K562 (cell line): ENCODE data around the gene BPTF. TPM values are rescaled to one million over a fixed set of nuclear protein-coding genes. Genes with fewer than 3 reads are reported as not detected.

Source experiments
- CUX1 ChIP-seq: fragments of 200-800 bp; sonication (Bioruptor generic); IDR thresholded peaks from 2 replicates; pipeline ENCODE4 v1.6.1; 2016; ENCODE audit warnings: missing genetic modification characterization, missing compliant biosample characterization
- E2F6 ChIP-seq, 2 experiments: IDR thresholded peaks; 2 replicates each; pipeline ENCODE4 v1.6.1; 2011; ENCODE audit warnings: borderline replicate concordance in 1 of 2, control low read depth in 1 of 2, low read depth in 1 of 2, low read length in 1 of 2, mild to moderate bottlenecking in 1 of 2, mixed read lengths in 1 of 2, moderate library complexity in 1 of 2; ENCODE audit not compliant: insufficient read depth in 1 of 2, insufficient read length in 1 of 2, poor library complexity in 1 of 2, severe bottlenecking in 1 of 2; ENCODE audit errors: extremely low read depth in 1 of 2
- HBP1 ChIP-seq: fragments of 450-650 bp; formaldehyde crosslinking; IDR thresholded peaks from 2 replicates; pipeline ENCODE4 v1.4.0; 2022; ENCODE audit warnings: missing genetic modification characterization
- ID3 ChIP-seq, 2 experiments: fragments of 250-450 bp in 1 of 2; fragments of 450-650 bp in 1 of 2; sonication (Bioruptor Pico) in 1 of 2; IDR thresholded peaks; 2 replicates each; pipeline versions ENCODE4 v1.6.1 to v1.8.0; 2016 to 2021; ENCODE audit warnings: mild to moderate bottlenecking in 2 of 2, moderate library complexity in 2 of 2, missing compliant biosample characterization in 1 of 2, missing genetic modification characterization in 1 of 2
- MAFF ChIP-seq: IDR thresholded peaks from 2 replicates; pipeline ENCODE4 v1.6.1; 2012; ENCODE audit warnings: low read length, improper control_type of control experiment
- MAFK ChIP-seq: IDR thresholded peaks from 2 replicates; pipeline ENCODE4 v1.6.1; 2011; ENCODE audit warnings: low read length, improper control_type of control experiment
- MEF2D ChIP-seq: conservative IDR thresholded peaks from 2 replicates; pipeline ENCODE4 v1.6.1; 2016; ENCODE audit warnings: low read depth, missing genetic modification characterization, missing compliant biosample characterization
- NELFE ChIP-seq: IDR thresholded peaks from 2 replicates; pipeline ENCODE4 v1.6.1; 2011; ENCODE audit warnings: mild to moderate bottlenecking; ENCODE audit not compliant: insufficient read depth, insufficient read length
- PURB ChIP-seq: sonication (generic); formaldehyde crosslinking; IDR thresholded peaks from 2 replicates; pipeline ENCODE4 v1.9.0; 2021; ENCODE audit warnings: low read depth, mild to moderate bottlenecking, missing genetic modification reagents
- SNIP1 ChIP-seq: fragments of 450-650 bp; IDR thresholded peaks from 2 replicates; pipeline ENCODE4 v1.7.1; 2017; ENCODE audit warnings: low read depth, mild to moderate bottlenecking
- SRSF3 ChIP-seq: fragments of 200-400 bp; formaldehyde crosslinking; IDR thresholded peaks from 2 replicates; pipeline ENCODE4 v1.6.1; 2016; ENCODE audit warnings: mild to moderate bottlenecking, low read length, moderate library complexity; ENCODE audit not compliant: insufficient read depth
- ZBTB26 ChIP-seq: fragments of 450-650 bp; formaldehyde crosslinking; IDR thresholded peaks from 2 replicates; pipeline ENCODE4 v1.4.0; 2022; ENCODE audit warnings: missing genetic modification characterization
- ZKSCAN8 ChIP-seq: fragments of 200-800 bp; sonication (Bioruptor generic); IDR thresholded peaks from 2 replicates; pipeline ENCODE4 v1.6.1; 2016; ENCODE audit warnings: missing genetic modification characterization, missing compliant biosample characterization
- ZNF134 ChIP-seq: fragments of 250-450 bp; sonication (Bioruptor Pico); conservative IDR thresholded peaks from 2 replicates; pipeline ENCODE4 v1.4.0; 2020
- ZNF3 ChIP-seq: fragments of 250-450 bp; sonication (Bioruptor Pico); IDR thresholded peaks from 2 replicates; pipeline ENCODE4 v1.5.0; 2021; ENCODE audit warnings: mild to moderate bottlenecking, moderate library complexity
- ZNF830 ChIP-seq: fragments of 250-450 bp; sonication (Bioruptor Pico); IDR thresholded peaks from 2 replicates; pipeline ENCODE4 v1.5.0; 2021; ENCODE audit warnings: mild to moderate bottlenecking
- polyA plus RNA-seq, 8 experiments: library from polyadenylated mRNA; depleted of rRNA in 4 of 8; stranded (reverse) in 5 of 8; unstranded in 3 of 8; fragments of >200 nt; fragmentation: Nextera tagmentation in 2 of 8; fragmentation: Illumina TruSeq in 1 of 8; extraction: Ambion mirVana in 2 of 8; extraction: Trizol in 1 of 8; gene quantifications; 2 replicates each; pipeline versions ENCODE4 v1.2.1 to v1.2.3, GENCODE V29; 2011 to 2014; ENCODE audit warnings: inconsistent platforms in 1 of 8, missing spikeins in 1 of 8
- total RNA-seq, 7 experiments: library from RNA; depleted of rRNA in 6 of 7; stranded (reverse); fragments of >200 nt in 6 of 7; fragmentation: Illumina TruSeq in 2 of 7; extraction: Trizol in 2 of 7; gene quantifications; 2 replicates each; pipeline versions ENCODE4 v1.2.1 to v1.2.3, GENCODE V29; 2011 to 2021; ENCODE audit warnings: low replicate concordance in 1 of 7

Gene BPTF
- total and polyA plus RNA-seq, 9 of the 15 experiments (the other 6 are each of a cell fraction or from before 2014, with no cell fraction given) = 12.5 to 52.1 (median 26.9) TPM

- TF ChIP-seq ZNF134 (CRISPR knock-in tag) (0 out of 2 replicates have a peak, but pooled peaks have one; percentile 20), CUX1 (CRISPR knock-in tag) (no peak), SNIP1 (no peak), SRSF3 (no peak), PURB (no peak), ZBTB26 (no peak), ZNF3 (CRISPR knock-in tag) (no peak), MAFF (no peak), MEF2D (no peak), MAFK (no peak), HBP1 (CRISPR knock-in tag) (no peak), NELFE (no peak), ZKSCAN8 (CRISPR knock-in tag) (no peak), ID3 (CRISPR knock-in tag; IDR thresholded peaks at IDR 0.05) (no peak), ID3 (tag; IDR thresholded peaks at IDR 0.05) (no peak), E2F6 (IDR thresholded peaks at IDR 0.05; ENCODE audit: borderline replicate concordance in 1 of 2, extremely low read depth in 1 of 2, insufficient read depth in 1 of 2, insufficient read length in 1 of 2, low read depth in 1 of 2, low read length in 1 of 2, poor library complexity in 1 of 2, severe bottlenecking in 1 of 2) (peak; percentile 63 to 79), ZNF830 (CRISPR knock-in tag) (no peak)
Measured at GRCh38 chr17:67824735-67825626, at the start of gene BPTF (continued).
